PC-9 (cell line): Measurements from ENCODE around the gene NANOS3.

Experiments
- CTCF ChIP-seq: fragments of 200-600 bp; sonication (generic); conservative IDR thresholded peaks from 2 replicates; pipeline ENCODE4 v1.6.1; 2017; ENCODE audit warnings: mixed run types, antibody characterized with exemption, mild to moderate bottlenecking, moderate library complexity
- EZH2 ChIP-seq: fragments of 200-600 bp; sonication (generic); IDR thresholded peaks from 2 replicates; pipeline ENCODE4 v1.8.0; 2017; ENCODE audit warnings: antibody characterized with exemption, low read depth

- TF ChIP-seq CTCF (peak; percentile 69; the same call in 1 of the 2 replicates), EZH2 (no peak)
These were observed 4.1 kb upstream of the NANOS3 start for GRCh38 chr19:13872695-13873389.
